NCI-H1417 treated with DMSO at 0.1 percent for 48 hours (cell line): ENCODE results near the gene MRM1.

Experiments used
- DNase-seq: peaks from one replicate; lab custom pipeline; 2025; lab: John Stamatoyannopoulos, UW

Gene MRM1

DNA sequence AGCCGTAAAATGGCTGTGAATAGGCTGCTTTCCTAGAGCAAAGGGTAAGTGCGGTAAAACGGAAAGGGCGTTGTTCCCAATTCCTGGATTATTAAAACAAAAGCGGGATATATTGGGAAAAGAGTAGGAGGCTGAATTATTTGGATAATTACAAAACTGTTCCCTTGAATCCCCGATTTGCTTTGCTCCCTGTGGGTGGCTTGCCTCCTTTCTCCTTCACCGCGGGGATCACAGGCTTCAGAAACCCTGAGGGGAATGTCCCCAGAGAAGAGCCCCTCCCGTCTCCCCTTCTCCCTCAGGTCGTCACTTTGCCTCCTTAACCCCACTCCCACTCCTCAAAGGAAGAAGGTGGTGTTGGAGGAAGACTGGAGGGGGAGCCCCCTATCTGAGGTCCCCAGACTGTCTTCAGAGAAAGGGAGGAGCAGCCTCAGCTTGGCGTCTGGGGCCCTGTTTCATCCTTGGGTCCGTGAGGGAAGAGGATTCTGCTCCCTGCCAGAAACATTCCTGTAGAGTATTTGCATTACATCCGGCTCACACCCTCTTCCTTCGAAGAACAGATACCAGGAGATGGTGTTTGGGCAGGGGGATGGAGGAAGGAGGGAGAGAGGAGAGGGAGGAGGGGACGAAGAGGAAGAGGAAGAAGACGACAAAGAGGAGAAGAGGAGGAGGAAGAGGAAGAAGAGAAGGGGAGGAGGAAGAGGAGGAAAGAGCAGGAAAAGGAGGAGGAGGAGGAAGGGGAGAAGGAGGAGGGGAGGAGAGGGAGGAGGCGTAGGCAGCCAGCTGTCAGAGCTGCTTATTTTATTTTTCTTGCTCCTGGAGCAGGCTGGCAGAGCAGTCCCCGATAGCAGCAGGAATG, 31.8 kb downstream of the MRM1 start:
- no peak for DNase-seq

DNA sequence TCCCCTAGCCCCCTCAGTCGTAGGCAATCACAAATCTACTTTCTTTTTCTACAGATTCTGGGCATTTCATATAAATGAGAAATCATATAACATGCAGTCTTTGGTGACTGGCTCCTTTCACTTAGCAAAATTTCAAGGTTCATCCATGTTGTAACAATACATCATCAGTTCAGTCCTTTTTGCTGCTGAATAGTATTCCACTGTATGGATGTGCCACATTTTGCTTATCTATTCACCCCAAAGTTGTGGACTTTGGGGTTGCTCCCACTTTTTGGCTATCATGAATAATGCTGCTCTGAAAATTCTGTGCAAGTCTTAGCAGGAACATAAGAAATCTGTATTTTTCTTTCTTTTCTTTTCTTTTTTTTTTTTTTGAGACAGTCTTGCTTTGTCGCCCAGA, 39.0 kb downstream of the MRM1 start:
- DNase-seq: no peak

DNA sequence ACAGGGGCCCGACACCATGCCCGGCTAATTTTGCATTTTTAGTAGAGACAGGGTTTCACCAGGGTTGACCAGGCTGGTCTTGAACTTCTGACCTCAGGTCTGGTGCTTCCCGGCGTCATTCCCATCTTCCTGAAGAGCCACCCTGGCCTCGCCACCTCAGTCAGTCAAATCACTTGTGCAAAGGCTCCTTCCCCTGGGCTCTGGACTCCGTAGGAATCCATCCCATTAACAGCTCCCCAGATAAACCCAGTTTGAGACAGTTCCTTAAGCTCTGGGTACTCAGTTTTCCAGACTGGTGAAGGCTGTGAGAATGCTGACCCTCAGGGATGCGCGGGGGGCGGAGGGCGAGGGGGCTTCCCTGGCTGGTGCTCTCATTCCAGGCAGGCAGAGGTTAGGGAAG, 39.5 kb downstream of the MRM1 start:
- DNase-seq: no peak

DNA sequence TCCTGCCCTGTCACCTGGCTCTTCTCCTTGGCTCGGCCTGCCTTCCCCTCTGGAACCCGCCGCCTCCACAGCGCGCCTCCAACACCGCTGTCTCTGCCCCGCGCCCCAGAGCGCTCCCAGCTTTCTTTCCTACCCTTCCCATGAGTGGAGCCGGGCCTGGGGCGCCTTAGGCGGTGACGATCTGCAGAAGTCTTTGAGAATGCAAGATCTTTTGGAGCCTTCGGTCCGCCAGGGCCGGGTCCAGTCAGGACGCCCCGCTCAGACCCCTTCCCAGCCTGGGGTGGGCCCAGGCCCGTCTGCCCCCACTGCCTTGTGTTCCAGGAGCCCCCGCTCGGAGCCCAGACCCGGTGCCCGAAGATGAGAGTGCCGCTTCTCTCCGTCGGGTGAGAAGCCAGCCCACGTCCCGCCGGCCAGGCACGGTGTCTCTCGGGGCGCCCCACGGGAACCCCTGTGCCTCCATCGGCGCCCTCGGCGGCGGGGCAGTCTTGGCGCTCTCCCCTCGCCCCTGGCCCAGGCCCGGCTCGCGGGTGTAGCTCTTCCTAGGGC, 40.0 kb downstream of the MRM1 start:
- DNase-seq: no peak

DNA sequence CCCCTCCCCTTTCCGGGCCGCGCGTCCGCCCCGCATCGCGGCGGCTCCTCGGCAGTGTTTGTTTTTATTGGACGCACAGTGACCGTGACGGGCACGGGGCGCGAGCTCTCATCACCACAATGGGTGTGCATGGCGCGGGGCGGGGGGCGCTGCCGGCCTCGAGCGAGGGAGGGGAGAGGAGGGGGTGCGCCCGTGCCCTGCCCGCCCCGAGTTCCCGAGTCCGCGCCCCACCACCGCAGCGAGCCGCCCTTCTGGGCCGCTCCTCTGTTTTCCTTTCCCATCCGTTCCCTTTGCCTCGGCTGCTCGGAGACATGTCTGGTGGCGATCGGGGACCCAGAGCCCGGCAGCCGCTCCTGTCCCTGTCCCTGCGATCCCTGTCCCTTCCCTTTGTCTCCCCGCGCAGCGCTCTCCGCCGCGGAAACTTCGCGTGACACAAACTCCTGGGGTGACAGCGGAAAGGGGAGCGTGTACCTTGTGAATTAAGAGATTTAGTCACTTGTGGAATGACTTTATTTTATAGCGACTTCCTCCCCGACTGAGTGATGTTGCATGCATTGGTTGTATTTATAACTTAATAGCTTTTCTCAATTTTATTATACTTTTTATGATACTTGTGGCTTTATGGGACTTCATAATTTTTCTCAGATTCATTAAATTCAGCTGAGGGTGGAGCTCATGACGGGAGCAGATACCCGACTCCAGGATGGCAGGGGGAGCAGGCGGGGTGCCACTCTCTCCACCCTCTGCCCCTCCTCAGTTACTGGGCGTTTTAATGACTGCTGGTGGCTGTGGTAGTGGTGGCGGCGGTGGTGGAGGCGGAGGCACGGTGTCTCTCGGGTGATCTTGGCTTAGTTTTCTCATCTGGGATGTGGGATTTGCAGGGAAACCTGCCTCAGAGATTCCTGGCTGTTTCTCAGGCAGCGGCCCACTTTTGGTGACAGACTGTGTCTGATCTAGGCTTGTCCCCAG, 40.8 kb downstream of the MRM1 start:
- DNase-seq: no peak

DNA sequence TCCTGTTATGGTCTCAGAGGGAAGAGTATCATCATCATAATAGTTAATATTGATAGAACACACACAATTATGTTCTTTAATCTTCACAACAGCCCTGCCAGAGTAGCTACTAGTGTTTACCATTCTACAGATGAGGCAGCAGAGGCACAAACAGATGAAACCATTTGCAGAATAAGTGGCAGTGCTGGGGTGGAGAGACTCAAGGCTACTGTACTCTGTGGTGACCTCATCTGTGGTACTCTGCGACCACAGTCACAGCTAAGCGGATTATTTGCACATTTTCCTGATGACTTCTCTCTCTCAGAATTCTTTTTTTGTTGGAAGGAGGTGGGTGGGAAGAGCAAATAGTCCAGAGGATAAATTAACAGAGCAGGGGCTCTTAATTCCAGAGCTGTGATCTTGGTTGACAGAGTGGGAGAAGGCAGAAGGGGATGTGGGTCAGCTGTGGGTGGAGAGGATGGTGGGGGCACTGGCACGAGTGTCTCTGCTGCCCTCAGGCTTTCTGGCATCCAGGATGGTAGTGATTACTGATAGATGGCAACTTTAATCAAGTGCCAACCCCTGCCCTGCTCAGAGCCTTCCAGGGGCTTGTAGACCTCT, 41.8 kb downstream of the MRM1 start:
- no peak for DNase-seq

DNA sequence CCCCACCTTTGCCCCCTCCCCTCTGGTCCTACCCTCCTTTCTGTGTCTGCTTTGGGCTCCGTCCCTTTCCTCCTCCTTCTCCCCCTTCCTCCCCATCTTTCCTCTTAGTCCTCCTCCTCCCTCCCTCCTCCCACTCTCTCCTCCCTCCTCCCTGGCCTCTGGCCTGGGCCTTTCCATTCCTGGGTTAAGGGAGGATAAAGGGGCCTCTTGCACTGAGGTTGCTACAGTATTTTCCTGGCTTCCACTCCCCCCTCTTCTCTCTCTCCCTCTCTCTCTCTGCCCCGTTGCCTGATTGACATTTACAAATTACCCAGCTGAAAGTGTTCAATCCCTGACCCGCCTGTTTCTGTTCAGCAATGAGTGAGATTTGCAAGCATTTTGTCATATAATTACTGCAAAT, 44.0 kb downstream of the MRM1 start:
- DNase-seq: no peak

DNA sequence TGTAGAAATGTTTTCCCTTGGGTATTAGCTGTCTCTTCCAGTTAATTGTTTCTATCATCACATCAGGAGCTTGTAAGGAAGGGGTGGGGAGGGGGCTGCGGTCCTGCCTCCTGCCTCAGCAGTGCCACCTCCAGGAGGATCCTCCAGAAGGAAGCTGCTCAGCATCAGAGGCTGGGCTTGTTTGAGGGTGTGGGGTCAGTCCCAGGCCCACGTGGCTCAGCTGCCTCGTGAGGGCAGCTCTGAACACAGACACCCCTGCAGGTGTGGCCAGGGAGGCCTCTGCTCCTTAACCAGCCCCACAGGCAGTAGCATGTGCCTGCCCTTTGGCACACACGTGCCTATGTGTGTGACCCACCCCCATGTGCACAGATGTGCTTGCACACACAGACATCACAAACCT, 46.3 kb downstream of the MRM1 start:
- no peak for DNase-seq

DNA sequence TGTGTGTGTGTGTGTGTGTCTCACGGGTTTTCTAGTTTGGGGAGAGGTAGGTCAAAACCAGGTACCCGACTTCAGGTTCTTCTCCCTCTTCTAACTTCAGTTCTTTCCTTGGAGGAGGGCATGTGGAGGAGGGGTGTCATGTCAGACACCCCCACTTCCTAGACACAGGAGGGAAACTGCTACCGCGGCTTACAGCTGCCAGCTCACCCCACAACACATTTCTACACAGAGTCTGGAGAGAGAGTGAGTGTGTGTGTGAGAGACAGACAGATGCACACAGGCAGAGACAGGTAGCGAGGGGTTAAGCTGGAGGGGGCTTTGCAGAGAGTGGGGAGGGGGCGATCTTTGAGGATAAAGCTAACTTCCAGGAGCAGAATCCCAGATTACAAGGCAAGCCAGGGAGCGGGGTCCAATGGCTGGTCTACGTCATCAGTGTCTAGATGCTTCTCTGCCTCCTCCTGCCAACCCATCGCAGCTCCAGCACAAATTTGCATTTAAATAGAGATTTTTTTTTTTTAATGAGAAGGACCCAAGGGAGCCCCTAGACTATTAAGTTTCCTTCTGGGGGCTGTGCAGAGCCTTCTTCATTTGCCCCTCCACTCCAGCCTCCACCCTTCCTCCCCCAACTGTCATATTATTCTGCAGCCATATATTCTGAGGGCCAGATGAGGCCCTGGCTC, 48.9 kb downstream of the MRM1 start:
- DNase-seq: no peak

DNA sequence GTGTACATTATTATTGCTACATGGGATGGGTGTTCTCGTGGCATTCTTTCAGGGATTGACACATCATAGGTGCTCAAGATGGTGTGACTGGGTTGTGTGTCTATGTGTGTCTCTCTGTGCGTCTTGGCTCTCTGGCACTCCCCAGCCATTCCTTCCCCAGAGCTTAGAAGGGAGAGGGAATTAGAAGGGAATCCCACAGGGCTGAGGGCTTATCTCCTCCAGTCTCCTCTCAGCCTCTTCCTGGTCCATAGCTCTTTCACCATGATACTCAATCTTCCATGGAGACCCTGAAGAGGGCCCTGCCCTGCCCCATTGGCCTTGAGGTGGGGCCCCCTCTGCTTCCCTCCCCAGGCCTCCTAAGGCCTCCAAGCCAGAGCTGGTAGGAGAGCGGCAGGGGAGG, 52.0 kb downstream of the MRM1 start:
- DNase-seq: no peak

DNA sequence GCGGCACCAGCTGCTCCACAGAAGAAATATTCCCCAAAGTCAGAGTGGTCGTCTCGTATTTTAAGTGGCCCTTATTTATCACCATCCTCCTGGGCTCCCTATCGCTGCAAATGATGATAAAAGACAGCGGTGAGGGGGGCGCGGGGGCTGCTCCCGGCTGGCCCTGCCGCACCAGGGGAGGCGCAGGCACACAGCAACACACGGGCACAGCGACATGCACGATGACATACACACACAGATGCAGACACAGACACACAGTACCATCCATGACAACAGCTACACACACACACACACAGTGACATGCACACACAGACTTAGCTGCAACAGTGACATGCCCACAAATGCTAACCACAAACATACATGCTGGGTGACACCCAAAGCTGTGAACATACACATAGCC, 52.5 kb downstream of the MRM1 start:
- no peak for DNase-seq

DNA sequence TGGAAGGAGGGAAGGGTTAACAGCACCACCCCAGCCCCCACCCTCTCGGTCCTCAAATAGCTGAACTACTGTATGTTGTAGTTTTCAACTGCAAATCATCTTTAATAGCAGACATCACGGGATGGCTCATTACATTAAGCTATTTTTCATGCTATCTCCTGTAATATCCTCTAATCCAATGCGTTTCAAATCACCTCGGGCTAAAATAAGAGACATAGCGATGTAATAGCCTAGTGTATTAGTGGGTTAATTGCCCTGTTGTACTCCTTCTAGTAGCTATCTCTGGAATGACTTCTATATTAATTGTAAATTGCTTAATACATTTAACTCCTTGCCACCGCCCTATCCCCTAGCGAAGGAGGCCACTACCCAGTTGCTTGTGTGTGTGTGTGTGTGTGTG, 54.3 kb downstream of the MRM1 start:
- no peak for DNase-seq

DNA sequence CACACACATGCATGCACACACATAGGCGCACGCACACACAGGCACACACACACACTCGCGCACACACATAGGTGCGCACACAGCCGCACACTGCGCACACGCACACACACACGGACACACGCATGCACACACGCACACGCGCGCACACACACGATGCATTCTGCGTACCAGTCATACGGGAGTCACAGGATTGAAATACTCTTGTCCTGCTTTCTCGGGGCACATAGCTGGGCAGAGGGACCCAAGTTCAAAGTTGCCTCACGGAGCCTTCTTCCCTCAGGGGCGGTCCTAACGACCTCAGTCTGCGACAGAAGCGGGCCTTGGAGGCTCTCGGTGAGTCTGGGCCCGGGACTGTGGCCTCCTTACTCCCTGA, 56.0 kb downstream of the MRM1 start:
- no peak for DNase-seq

DNA sequence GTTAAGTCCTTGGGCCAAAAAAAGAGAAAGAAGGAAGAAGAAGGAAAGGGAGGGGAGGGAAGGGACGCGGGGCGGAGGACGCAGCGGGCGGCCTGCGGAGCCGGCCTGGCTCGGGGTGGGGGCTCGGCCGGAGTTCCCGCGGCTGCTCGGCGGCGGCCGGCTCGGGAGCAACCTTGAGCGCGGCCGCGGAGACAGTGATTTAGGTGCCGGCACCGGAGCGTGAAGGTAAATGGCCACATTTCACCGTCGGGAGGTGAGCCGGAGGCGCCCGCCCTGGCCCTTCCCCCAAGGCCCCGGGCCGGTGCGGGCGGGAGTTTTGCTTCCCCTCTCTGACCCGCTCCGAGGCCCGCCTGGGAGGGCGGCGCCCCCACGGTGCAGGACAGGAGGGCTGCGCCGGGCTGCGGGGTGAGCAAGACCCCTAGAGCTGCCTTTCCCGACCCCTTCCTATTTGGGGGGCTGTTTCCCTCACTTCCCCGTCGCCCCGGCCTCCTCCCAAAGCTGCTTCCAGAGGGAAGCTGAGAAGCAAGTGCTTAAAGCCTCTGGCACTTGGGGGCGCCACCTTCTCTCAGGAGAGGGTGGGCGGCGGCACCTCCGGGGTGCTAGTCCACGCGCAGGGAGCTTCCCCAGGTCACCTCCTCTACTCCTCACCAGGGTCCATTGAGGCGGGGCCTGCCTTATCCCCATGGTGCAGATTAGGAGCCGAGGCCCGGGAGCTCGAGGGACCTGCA, 56.5 kb downstream of the MRM1 start:
- no peak for DNase-seq
